HG03558 (cell line): ENCODE results near the gene RAD9A.

ENCODE experiments used
- ATAC-seq: cut with Tn5 transposase; IDR thresholded peaks from one replicate; pipeline ENCODE4 v1.9.1; 2021; ENCODE audit warnings: moderate number of reproducible peaks; ENCODE audit not compliant: unreplicated experiment; ENCODE audit errors: extremely low read depth

Gene RAD9A

GRCh38 chr11:67406969-67407687, 15.3 kb downstream of the RAD9A start:
- no peak for ATAC-seq

- ATAC-seq, result no peak
Measured at GRCh38 chr11:67407688-67408163, 15.9 kb downstream of the RAD9A start.

DNA sequence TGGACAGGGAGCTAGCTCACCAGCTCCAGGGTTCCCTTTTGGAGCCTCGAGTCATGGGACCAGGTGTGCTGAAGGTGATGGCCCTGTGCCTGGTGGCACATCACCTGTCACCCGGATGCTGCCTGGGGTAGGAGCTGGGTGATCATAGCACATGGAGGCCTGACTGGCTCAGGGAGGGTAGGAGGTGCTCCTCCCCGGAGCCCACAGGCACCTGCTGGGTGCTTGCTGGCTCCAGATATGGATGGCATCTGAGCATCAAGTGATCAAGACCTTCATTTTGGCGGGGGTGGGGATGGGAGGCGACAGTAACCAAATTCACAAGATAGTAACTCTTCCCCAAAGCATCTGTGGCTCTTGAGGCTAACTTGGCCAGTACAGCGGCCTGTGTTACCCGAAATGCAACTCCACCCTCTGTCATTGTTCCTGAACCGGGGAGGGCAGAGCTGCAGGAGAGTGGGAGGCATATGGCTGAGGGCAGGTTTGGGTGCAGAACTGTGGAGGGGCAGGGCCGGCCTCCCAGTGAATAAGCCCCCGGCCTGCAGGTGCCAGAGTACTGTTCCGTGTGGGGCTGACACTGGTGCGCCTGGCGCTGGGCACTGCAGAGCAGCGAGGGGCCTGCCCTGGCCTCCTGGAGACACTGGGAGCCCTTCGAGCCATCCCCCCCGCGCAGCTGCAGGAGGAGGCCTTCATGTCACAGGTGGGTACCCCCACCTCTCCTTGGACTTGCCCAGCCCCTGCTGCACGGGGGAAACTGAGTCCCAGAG, 16.8 kb downstream of the RAD9A start:
- no peak for ATAC-seq

DNA sequence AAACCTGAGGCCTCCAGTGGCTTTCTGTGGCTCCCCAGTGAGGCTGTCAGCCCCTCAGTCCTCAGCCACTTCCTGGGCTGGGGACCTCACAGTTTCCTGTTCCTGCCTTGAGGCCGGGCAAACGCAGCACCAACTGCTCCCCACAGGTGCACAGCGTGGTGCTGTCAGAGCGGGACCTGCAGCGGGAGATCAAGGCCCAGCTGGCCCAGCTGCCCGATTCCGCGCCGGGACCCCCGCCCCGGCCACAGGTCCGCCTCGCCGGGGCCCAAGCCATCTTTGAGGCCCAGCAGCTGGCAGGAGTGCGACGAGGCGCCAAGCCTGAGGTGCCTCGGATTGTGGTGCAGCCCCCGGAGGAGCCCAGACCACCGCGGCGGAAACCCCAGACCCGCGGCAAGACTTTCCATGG, 17.5 kb downstream of the RAD9A start:
- no peak for ATAC-seq

DNA sequence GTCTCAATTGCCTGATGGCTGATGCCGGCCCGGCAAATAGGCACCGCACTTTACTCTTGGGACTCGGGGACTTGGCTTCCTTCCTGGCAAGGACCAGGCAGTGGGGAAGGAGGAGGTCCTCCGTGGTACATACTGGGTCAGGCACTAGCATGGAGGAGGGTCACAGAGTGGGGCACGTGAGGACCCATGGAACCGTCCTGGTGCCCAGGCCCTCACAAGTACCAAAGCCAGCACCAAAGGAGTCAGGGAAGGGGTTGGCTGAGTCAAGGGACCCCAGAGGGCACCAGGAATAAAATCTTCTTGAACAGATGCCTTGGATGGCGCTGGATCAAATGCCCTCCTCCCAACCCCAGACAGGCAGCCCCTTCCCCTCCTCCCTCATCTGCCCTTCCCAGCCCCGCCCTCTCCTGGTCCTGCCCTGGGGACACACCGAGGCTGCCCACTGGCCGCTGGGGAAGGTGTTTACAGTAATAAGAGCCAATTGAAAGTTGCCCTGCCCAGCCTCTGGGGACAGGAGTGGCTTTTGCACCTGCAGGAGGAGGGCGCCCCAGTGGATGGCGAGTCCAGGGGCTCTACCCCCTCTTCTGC, 18.1 kb downstream of the RAD9A start:
- ATAC-seq, result no peak

- ATAC-seq, result no peak
Measured at GRCh38 chr11:67410369-67410831, 18.6 kb downstream of the RAD9A start.

GRCh38 chr11:67410984-67411784, 19.4 kb downstream of the RAD9A start:
- ATAC-seq, result no peak

GRCh38 chr11:67411785-67412152, 20.0 kb downstream of the RAD9A start:
- ATAC-seq, result no peak

GRCh38 chr11:67412495-67413179, 20.9 kb downstream of the RAD9A start:
- no peak for ATAC-seq

DNA sequence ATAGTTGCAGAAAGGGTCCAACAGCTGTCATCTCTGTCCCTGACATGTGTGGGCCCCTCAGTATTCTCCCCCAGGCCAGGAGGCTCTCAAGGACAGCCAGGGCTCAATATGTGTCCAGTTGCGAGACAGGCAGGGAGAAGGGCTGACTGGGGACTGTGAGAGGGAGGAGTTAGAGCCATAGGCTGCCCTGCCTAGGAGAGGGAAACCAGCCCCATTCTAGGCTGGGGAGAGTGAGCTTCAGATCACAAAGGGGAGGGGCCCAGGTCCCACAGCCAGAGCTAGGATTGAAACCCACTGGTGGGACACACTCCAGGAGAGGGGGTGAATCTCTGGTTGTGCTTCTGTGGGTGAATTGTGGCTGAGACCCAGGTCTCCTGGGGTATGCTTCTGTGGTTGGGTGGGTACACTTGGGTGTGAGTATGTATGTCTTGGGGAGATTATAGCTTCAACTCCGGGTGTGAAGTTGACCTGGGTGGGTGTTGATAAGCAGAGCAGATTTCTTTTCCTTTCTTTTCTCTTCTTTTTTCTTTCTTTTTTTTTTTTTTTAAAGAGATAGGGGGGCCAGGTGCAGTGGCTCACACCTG, 21.6 kb downstream of the RAD9A start:
- no peak for ATAC-seq

DNA sequence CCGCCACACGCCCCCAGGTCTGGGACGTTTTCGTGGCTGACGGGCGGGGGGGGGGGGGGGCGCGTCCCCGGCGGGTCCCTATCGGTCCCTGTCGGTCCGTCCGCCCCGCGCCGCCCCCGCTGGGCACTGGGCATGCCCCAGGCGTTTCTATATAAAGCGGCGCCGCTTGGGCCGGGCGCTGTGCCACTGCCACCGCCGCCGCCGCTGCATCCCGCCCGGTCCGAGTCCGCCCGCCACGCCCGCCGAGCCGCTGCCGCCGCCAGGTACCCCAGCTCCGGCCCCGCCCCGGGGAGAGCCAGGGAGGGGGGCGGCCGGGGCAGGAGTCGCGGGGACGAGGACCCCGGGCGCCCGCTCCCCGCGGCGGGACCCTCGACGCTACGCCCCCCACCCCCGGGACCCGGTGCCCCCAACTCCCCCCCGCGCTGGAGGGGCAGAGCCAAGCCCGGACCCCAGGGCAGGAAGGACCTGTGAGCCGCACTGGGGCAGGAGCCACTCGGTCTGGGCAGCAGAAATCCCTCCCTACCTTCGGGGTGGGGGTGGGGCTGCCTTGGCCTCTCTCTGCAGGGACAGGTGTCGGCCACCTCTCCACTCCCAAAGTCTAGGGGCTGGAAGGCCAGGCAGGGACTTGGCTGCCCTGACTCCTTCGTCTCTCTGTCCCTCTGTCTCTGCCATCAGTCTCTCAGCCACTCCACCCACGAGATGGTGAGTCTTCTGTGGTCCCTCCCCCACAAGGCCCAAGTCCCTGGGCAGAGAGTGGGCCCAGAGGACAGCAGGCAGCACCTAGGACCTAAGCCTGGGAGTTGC, 23.9 kb downstream of the RAD9A start, which contains the start of gene CARNS1:
TSS of gene CARNS1 (plus strand) at position 178 of the 804 bp plus-strand sequence. CDS start at position 700, 522 bp downstream.
- no peak for ATAC-seq

GRCh38 chr11:67416416-67417335, 24.9 kb downstream of the RAD9A start:
- ATAC-seq, result no peak

- ATAC-seq, result no peak
Measured at GRCh38 chr11:67417425-67417824, 25.6 kb downstream of the RAD9A start.

DNA sequence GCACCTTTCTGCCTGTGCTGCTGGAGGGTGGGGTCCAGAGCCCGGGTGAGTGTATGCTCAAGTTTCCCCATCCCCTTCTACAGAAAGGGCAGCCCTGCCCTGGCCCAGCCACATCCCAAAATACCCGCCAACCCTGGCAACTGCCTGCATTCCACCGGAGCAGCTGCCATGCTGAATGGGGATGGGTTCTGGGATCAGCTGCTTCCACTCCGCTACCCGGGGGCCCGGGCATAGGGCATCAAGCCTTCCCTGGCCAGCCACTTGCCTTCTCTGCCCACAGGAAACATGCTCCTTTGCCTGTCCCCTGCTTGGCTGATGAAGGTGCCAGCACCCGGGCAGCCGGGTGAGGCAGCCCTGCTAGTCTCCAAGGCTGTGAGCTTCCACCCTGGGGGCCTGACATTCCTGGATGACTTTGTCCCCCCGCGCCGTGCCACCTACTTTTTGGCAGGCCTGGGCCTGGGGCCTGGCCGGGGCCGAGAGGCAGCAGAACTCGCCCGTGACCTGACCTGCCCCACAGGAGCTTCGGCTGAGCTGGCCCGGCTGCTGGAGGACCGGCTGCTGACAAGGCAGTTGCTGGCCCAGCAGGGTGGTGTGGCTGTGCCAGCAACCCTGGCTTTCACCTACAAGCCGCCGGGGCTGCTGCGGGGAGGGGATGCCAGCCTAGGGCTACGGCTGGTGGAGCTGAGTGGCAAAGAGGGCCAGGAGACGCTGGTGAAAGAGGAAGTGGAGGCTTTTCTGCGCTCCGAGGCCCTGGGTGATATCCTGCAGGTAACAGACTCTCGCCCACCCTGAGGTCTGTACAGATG, 26.9 kb downstream of the RAD9A start:
- ATAC-seq, result no peak

GRCh38 chr11:67419325-67420049, 27.7 kb downstream of the RAD9A start:
- no peak for ATAC-seq

GRCh38 chr11:67420147-67420645, 28.4 kb downstream of the RAD9A start:
- ATAC-seq, result no peak
